HG03280 (cell line): ENCODE data around the gene RTP4.
A peak's percentile ranks its signal among the peaks of the same experiment; 100 is the strongest.

Source experiments
- ATAC-seq: cut with Tn5 transposase; IDR thresholded peaks from one replicate; pipeline ENCODE4 v1.9.1; 2021; ENCODE audit warnings: mild to moderate bottlenecking, moderate library complexity; ENCODE audit not compliant: unreplicated experiment

Gene RTP4, protein sequence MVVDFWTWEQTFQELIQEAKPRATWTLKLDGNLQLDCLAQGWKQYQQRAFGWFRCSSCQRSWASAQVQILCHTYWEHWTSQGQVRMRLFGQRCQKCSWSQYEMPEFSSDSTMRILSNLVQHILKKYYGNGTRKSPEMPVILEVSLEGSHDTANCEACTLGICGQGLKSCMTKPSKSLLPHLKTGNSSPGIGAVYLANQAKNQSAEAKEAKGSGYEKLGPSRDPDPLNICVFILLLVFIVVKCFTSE

GRCh38 chr3:187368251-187369088, at the start of gene RTP4:
Gene RTP4, plus strand, starts transcription at chr3:187368385. Its CDS starts 57 bp downstream, at chr3:187368442.
- ATAC-seq = peak; percentile 95

- ATAC-seq = no peak
Measured at GRCh38 chr3:187318819-187319616, 49.2 kb upstream of the RTP4 start.

GRCh38 chr3:187319699-187320302, 48.4 kb upstream of the RTP4 start:
- peak; percentile 85 for ATAC-seq

GRCh38 chr3:187321766-187322165, 46.4 kb upstream of the RTP4 start:
- ATAC-seq = no peak

DNA sequence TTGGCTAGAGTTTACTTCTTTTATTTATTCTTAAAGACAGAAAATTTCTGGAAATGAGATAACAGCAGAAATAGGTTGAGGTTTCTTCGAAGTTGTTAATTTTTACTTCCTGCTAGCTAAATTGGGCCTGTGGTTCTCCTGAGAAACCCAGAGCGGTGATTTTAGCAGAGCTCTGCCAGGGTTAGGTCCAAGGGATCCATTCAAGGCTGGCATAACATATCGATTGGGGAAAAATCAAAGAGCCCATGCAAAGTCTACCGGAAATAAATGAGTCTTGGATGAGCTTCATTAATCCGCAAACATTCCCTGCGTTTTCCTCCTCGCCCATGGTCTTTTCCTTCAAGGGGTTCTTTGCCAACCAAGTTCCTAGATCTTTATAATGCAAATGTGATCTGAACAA, 45.9 kb upstream of the RTP4 start:
- no peak for ATAC-seq

DNA sequence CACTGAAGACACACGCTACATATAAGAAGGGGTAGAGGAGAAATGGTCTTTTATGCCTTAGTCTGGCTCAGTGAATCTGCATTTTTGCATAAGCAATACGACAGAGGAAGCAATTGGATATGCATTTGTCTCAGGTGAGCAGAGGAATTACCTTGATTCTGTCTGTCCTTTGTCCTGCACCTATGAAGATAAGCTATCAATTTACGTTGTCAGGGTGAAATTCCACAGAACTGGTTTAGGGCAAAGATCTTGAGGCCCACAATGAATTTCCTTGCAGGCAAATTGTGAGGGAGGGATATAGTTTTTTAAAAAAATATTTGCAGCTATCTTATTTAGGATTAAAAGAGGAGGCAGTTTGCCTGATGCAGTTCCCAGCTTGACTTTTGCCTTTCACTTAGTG, 45.1 kb upstream of the RTP4 start:
- ATAC-seq = no peak

GRCh38 chr3:187325632-187326031, 42.6 kb upstream of the RTP4 start:
- no peak for ATAC-seq

DNA sequence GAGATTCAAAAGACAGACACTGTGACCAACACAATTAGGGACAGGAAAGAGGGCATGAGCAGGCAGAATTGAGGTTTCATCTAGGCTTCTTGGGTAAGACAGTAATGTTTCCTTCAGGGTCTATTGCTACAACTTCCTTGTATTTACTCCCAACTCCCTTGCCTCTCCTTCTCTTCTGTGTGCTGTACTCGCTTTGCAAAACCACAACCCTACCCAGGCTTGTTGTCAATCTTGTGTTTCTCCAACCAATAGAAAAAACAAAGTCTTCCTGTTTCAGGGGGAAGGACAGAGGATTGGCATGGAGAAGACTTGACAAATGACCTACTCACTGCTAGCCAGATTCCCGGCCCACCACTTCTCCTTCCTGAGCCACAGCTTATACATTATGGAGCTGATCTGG, 40.3 kb upstream of the RTP4 start:
- ATAC-seq = no peak

DNA sequence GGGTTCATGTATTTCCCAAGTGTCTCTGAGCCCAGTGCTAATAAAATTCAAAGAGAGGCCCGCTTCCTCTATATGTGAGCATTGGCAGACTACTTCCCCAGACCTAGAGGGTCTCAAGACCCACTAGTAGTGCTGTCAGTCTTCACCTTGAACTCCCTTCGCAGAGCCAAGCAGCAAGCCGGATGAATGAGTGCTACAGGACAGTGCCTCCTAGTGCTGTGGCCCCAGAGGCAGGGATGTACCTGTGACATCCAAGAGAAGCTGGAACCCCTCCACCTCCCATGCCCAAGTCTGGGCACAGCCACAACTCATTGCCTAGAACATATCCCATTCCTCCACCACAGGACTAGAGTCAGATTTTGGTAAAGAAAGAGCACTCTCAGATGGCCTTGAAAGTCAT, 39.5 kb upstream of the RTP4 start:
- no peak for ATAC-seq

DNA sequence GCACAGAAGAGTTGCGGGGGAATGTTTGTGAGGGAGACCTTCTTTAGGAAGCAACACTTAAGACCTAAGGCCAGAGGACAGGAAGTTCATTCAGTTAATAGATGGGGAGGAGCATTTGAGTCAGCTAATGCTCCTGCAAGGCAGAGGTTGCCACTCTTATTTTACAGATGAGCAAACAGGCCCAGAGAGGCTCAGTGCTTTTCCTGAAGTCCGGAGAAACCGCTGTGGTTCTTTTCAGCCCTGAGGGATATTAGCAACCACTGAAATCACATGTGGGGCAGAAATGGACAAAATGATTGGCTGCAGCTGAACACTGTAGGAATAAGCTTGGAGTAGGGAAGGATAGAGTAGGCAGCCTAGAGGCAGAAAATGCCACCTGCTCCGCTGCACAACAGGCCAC, 33.3 kb upstream of the RTP4 start:
- no peak for ATAC-seq

DNA sequence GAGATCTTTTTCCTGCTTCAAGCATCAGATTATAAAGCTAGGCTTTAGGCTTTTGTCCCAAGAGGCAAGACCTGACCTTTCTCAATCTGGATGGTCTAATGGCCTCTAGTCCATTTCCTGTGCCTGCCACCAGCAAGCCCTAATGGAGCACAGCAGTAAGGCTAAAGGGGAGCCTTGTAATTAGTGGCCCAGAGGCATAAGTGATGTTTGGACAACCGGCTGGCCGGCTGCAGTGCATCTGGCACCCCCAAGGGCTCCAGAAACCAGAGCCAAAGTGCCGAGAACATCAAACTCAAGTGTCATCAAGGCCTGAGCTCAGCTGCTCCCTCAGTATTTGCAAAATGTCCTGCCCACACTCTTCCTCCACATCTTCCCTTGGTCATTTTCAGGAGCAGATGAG, 31.9 kb upstream of the RTP4 start:
- ATAC-seq = no peak

GRCh38 chr3:187340578-187340977, 27.6 kb upstream of the RTP4 start:
- no peak for ATAC-seq

GRCh38 chr3:187342255-187342654, 25.9 kb upstream of the RTP4 start:
- ATAC-seq = no peak

DNA sequence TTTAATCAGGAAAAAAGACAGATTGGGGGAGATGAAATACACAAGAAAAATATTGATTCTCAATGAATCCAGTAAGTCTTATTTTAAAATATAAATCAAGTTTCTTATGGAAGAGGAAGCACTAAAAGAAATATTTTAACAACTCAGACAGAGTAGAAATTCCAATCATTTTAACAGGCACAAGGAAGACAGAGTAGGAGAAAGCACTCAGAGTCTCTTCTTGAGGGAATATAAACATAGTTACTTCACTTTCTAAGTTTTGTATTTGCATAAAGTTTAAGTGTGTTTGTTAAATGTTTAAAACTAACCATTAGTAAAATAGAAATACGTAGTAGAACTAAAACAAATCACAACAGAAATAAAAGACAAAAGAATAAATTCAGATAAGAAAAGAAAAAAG, 24.5 kb upstream of the RTP4 start:
- no peak for ATAC-seq

DNA sequence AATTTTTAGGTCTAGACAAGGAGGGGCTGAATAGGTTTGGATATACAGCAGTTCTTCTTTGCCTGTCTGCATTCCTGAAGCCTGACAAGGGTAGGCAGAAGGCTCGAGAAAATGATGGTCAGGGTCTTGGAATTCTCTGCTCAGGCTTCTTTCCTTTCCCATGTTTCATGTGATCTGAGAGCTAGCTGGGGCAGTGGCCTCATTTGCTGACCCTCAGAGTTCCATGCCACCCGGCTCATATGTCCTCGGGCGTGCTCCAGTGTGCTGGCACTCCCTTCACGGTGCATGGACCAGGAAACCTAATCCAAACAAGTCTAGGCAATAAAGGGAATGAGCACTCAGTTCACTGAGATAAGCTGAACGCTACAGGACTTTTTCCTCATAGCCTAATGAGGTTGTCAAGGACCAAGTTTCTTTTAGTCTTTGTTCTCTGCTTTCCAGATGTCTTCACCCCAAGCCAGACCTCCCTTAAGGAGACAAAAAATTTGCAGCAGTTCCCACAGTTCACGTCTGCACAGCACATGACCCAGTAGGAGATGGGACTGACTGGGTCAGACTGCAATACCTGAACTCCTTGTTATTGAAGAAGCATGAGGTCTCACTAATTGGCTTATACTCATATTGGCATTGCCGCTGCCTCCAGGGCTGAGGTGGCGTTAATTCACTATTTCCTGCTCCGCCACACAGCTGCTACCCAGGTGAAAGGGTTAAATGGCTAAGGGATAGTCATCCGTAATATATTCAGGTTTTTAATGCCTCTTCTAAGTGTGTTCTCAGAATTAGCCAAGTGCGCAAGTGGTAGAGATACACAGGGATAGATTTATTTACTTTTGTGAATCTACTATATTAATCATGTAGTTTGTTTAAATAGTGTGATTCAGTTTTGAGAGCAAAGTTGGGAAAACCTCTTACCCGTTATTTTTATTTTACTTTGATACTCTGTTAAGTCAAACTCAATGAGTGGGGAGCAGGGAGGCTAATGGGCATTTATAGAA, 15.3 kb upstream of the RTP4 start:
- ATAC-seq = no peak

GRCh38 chr3:187358068-187358467, 10.1 kb upstream of the RTP4 start:
- ATAC-seq = no peak

DNA sequence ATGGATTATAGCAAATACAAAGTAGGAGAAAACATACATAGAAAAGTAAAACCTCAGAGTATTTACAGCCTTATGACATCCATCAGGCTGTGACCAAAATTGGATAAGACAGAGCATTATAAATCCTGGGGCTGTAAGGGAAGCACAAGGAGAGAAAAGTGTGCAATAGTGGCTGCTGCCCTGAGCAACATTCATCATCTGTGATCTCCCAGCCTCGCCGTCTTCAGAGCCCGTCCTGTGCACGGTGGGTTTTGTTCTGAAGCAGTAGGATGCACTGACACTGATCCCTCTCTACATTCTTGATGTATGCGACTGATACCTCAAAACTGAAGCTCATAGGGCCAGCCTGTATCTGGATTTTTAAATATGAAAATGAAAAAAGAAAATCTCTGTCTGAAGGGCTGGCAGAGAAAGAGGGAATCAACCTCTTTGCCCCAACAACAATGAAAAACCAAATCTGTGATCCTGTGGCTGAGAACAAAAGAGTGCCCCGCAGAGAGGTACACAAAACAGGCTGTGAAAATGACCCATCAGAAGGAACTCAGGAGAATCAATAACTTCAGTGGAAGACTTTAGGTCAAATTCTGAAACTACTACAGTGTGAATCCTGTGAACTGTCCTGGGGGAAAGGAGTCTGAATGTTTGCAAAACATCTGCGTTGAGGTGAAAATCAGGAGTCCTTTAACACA, 8.2 kb upstream of the RTP4 start:
- ATAC-seq = no peak

- no peak for ATAC-seq
Measured at GRCh38 chr3:187360596-187360995, 7.6 kb upstream of the RTP4 start.

- ATAC-seq = no peak
Measured at GRCh38 chr3:187361835-187362234, 6.3 kb upstream of the RTP4 start.
